HG03175 (cell line): ENCODE data around the gene EDEM2.
"Not testable (repeated sequence)": the region's sequence is repeated elsewhere in the genome, so short reads cannot be mapped to it uniquely, and the experiment has no call there.

Experiments used
- ATAC-seq: cut with Tn5 transposase; IDR thresholded peaks from one replicate; pipeline ENCODE4 v1.9.1; 2021; ENCODE audit warnings: mild to moderate bottlenecking, moderate library complexity; ENCODE audit not compliant: unreplicated experiment

The EDEM2 gene

GRCh38 chr20:35088231-35089145, 58.6 kb downstream of the EDEM2 start:
- no peak for ATAC-seq

GRCh38 chr20:35087791-35088190, 59.3 kb downstream of the EDEM2 start:
- ATAC-seq: no peak

- ATAC-seq: no peak
These were observed 59.8 kb downstream of the EDEM2 start for GRCh38 chr20:35087355-35087754.

DNA sequence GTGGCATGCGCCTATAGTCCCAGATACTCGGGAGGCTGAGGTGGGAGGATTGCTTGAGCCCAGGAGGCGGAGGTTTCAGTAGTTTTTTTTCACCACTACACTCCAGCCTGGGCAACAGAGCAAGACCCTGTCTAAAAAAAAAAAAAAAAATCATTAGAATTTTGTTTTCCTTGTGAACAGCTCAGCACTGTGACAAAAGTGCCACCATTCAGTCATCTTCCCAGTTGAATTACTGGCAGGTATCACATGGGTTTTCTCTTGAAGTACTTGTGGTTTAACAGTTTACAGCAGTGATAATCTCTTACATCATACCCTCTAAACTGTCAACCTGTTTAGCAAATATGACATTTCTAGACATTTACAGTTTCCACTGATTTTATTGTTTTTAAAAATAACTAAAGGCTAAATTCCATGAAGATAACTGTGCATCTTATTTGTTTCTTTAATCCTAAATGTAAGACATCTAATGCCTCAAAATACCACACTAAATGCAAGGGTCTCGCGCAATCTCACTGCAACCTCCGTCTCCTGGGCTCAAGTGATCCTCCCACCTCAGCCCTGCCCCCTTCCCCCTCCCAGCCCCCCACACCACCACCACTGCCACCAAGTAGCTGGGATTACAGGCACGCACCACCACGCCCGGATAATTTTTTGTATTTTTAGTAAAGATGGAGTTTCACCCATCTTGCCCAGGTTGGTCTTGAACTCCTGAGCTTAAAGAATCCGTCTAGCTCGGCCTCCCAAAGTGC, 61.5 kb downstream of the EDEM2 start:
- ATAC-seq: no peak

- no peak for ATAC-seq
These were observed 62.1 kb downstream of the EDEM2 start for GRCh38 chr20:35084998-35085397.

- ATAC-seq: not testable (repeated sequence)
These were observed 66.8 kb downstream of the EDEM2 start for GRCh38 chr20:35080348-35080642.

GRCh38 chr20:35079472-35080347, 67.4 kb downstream of the EDEM2 start:
- no peak for ATAC-seq

- ATAC-seq: no peak
These were observed 69.3 kb downstream of the EDEM2 start for GRCh38 chr20:35077872-35078271.

DNA sequence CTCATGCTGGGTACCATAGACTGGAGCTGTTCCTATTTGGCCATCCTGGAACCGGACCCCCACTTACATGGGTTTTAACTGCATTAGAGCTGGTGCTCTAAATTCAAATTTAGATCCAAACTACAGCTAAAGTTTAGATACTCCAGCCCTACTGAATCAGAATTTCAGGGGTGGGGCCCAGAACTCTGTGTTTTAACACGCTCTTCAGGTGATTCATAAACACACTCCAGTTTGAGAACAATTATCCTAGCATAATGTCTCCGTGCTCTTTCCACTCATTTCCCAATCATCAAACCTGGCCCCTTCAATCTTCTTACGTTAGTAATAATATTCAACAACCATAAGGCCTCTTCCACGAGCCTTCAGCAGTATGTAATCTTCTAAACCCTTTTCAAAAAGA, 69.8 kb downstream of the EDEM2 start:
- no peak for ATAC-seq

GRCh38 chr20:35071436-35072153, 75.5 kb downstream of the EDEM2 start:
- ATAC-seq: not testable (repeated sequence)

DNA sequence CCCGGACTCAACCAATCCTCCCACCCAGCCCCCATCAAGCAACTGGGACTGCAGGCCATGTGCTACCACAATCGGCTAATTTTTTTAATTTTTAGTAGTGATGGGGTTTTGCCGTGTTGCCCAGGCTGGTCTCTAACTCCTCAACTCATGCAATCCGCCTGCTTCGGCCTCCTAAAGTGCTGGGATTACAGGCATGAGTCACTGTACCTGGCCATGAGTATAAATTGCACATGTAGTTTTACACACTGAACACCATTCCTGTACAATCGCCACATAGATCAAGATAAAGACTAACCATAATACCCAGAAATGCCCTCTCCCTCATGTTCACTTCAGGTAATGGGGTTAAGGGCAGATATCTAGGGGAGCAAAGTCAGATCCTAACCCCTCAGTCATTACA, 80.9 kb downstream of the EDEM2 start:
- no peak for ATAC-seq
